ENCODE data around the gene GNG5.
"Not testable (repeated sequence)": the region's sequence is repeated elsewhere in the genome, so short reads cannot be mapped to it uniquely, and the experiment has no call there.

The GNG5 gene

GRCh38 chr1:84488107-84488506 lies 18.3 kb downstream of the GNG5 start:
- no peak for DNase-seq (ENCODE audit: low read depth in 2 of 2)

- no peak for DNase-seq (ENCODE audit: low read depth in 2 of 2)
These were observed 25.1 kb downstream of the GNG5 start for GRCh38 chr1:84481317-84481716.

DNA sequence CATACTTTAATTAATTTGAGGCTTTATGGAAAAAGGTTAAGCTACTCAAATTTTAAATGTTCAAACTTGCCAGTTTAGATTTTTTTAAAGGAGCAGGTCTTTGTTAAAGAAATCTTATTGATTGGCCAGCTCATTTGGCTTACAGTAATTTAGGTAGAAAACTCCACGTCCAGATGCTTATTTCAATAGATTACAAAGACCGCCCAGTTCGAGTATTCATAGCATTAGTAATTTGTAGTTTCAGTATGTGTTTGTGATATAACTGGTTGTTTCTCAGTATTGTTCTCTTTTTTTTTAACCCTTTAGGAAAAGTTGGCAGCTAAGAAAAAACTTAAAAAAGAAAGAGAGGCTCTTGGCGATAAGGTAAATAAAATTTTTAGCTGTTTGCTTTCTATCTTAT lies 25.7 kb downstream of the GNG5 start:
- no peak for DNase-seq (ENCODE audit: low read depth in 2 of 2)

GRCh38 chr1:84479998-84480397 lies 26.4 kb downstream of the GNG5 start:
- DNase-seq (ENCODE audit: low read depth in 2 of 2): no peak

- peak; percentile 65 to 71 for DNase-seq (ENCODE audit: low read depth in 2 of 2)
These were observed 27.2 kb downstream of the GNG5 start, which contains the start of gene RPF1 for GRCh38 chr1:84478876-84479868. Gene RPF1, plus strand, starts transcription at chr1:84479266. Its CDS starts 16 bp downstream, at chr1:84479282.

DNA sequence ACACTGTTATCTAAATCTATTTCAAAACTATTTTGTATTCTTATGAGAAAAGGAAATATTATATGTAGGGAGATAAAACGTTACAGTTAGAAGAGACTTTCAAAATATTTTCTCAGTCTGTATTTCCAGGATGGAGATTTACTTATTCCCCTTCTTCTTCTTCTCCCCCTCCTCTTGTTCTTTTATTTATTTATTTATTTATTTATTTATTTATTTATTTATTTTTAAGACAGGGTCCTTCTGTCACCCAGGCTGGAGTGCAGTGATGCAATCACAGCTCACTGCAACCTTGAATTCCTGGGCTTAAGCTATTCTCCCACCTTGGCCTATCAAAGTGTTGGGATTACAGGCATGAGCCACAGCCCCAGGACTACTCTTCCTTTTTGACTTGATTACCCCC lies 30.2 kb downstream of the GNG5 start:
- no peak for DNase-seq (ENCODE audit: low read depth in 2 of 2)

DNA sequence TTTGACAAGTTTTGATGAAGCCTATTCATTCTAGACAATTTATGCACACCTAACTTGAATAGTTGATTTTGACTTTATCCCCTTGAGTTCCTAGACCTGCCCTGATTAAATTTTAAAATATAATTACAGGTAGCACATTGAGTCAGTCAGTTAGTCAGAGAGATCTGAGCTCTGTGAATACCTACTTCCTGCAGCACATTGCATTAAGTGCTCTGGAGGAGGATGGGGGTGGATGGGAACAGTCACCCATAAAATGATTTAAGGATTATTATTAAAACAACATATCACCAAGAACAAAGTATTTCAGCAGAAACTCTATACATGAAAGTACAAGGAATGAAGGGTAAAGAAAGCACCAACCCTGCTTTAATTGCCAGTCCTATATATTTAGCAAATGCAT lies 39.1 kb downstream of the GNG5 start:
- DNase-seq (ENCODE audit: low read depth in 2 of 2): no peak

- no peak for DNase-seq (ENCODE audit: low read depth in 2 of 2)
These were observed 44.3 kb downstream of the GNG5 start for GRCh38 chr1:84462118-84462517.

- no peak for DNase-seq (ENCODE audit: low read depth in 2 of 2)
These were observed 53.9 kb downstream of the GNG5 start for GRCh38 chr1:84452436-84452835.

DNA sequence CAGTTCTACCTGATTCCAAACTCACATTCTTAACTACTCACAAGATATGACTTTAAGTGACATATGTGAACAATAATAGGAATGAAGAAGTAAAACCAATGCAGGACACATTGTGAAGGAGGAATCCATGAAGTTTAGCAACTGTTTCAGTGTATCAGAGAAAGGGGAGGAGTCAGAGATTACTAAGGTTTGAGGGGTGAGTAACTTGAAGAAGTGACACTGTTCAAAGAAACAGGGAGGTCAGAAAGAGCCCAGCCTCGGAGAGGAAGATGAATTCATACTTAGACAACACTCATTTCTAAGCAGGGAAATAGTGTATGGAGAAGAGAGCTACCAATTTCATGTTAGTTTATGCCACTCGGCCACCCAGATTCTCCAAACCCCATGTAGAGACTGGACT lies 55.5 kb downstream of the GNG5 start:
- no peak for DNase-seq (ENCODE audit: low read depth in 2 of 2)

DNA sequence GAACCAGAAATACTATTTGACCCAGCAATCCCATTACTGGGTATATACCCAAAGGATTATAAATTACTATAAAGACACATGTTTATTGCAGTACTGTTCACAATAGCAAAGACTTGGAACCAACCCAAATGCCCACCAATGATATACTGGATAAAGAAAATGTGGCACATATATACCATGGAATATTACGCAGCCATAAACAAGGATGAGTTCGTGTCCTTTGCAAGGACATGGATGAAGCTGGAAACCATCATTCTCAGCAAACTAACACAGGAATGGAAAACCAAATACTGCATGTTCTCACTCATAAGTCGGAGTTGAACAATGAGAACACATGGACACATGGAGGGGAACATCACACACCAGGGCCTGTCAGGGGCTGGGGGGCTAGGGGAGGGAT lies 57.7 kb downstream of the GNG5 start:
- not testable (repeated sequence) for DNase-seq (ENCODE audit: low read depth in 2 of 2)

Data from fibroblast of skin of left biceps (primary cell).